HCT116 (cell line): ENCODE measurements around the gene CFL1. TPM values are rescaled to one million over a fixed set of nuclear protein-coding genes. Genes with fewer than 3 reads are reported as not detected.

Experiments used
- ATAC-seq: fragments of 200-7000 bp; cut with Tn5 transposase; 2 replicates; pipeline ENCODE4 v1.9.1; 2020; ENCODE audit warnings: mild to moderate bottlenecking, moderate library complexity
- BruUV-seq: library from RNA; stranded (reverse); fragments of 400-500 nt; replicated peaks from 2 replicates; lab custom pipeline; 2021; lab: Mats Ljungman, UMichigan
- CTCF ChIA-PET: fragments of 300-600 bp; sonication (Branson Sonifier 250); formaldehyde crosslinking; loops from one replicate; lab custom pipeline; 2021; ENCODE audit warnings: antibody characterized with exemption; lab: Charles Lee
- POLR2A ChIA-PET: fragments of 300-600, 350-600 bp; sonication (Branson Sonifier 250); formaldehyde crosslinking; loops from one replicate; lab custom pipeline; 2021; ENCODE audit warnings: antibody characterized with exemption; lab: Charles Lee
- RAD21 ChIA-PET, 2 experiments: fragments of 300-600 bp; sonication (Branson Sonifier 250); formaldehyde crosslinking; loops; one replicate each; lab custom pipeline; 2023; ENCODE audit warnings: low total read pairs in 2 of 2; ENCODE audit not compliant: uncharacterized antibody in 2 of 2, unreplicated experiment in 2 of 2, low non-redundant PET in 1 of 2; lab: Charles Lee
- DNase-seq: peaks from one replicate; pipeline ENCODE4 v3.0.0-alpha.2; 2010; ENCODE audit warnings: low read depth, low spot score
- H2AFZ ChIP-seq: fragments of 200-600 bp; shearing (Covaris generic), sonication (generic); 2 replicates; pipeline ENCODE4 v1.6.1; 2017; ENCODE audit warnings: low read depth, mixed run types, mixed read lengths, antibody characterized with exemption, low read length; ENCODE audit not compliant: poor library complexity, severe bottlenecking
- H3K27ac ChIP-seq: 2 replicates; pipeline ENCODE4 v1.5.1; 2012; ENCODE audit warnings: low read depth, low read length
- H3K27me3 ChIP-seq: fragments of 200-600 bp; sonication (generic); 2 replicates; pipeline ENCODE4 v1.6.1; 2016; ENCODE audit warnings: mixed run types, low read length, mixed read lengths; ENCODE audit not compliant: insufficient read depth
- H3K36me3 ChIP-seq, 2 experiments: fragments of 200-500 bp in 1 of 2; fragments of 200-600 bp in 1 of 2; sonication (Bioruptor generic) in 1 of 2; sonication (generic) in 1 of 2; 2 replicates each; pipeline versions ENCODE4 v1.5.1 to v1.6.1; 2014 to 2016; ENCODE audit warnings: low read length in 2 of 2, inconsistent platforms in 1 of 2, mixed read lengths in 1 of 2, mixed run types in 1 of 2; ENCODE audit not compliant: insufficient read depth in 2 of 2, control insufficient read depth in 1 of 2
- H3K4me1 ChIP-seq, 2 experiments: fragments of 200-600 bp in 1 of 2; sonication (generic) in 1 of 2; 2 replicates each; pipeline versions ENCODE4 v1.5.1 to v1.6.1; 2012 to 2017; ENCODE audit warnings: low read length in 2 of 2, inconsistent platforms in 1 of 2, mild to moderate bottlenecking in 1 of 2, mixed read lengths in 1 of 2, mixed run types in 1 of 2, moderate library complexity in 1 of 2; ENCODE audit not compliant: insufficient read depth in 2 of 2, control insufficient read depth in 1 of 2
- H3K4me2 ChIP-seq: fragments of 200-600 bp; sonication (generic); 2 replicates; pipeline ENCODE4 v1.6.1; 2017; ENCODE audit warnings: mixed run types, low read length, mixed read lengths
- H3K4me3 ChIP-seq, 2 experiments: fragments of 200-600 bp in 1 of 2; sonication (generic) in 1 of 2; replicated peaks in 1 of 2; 2 replicates each; pipeline ENCODE4 v1.5.1; 2011 to 2016; ENCODE audit warnings: low read length in 2 of 2, control low read depth in 1 of 2, low read depth in 1 of 2, mild to moderate bottlenecking in 1 of 2, mixed read lengths in 1 of 2, mixed run types in 1 of 2
- H3K79me2 ChIP-seq: fragments of 200-600 bp; sonication (generic); 2 replicates; pipeline ENCODE4 v1.6.1; 2017; ENCODE audit warnings: mild to moderate bottlenecking, mixed run types, low read length, moderate library complexity, mixed read lengths; ENCODE audit not compliant: insufficient read depth
- H3K9ac ChIP-seq: fragments of 200-600 bp; sonication (generic); 2 replicates; pipeline ENCODE4 v1.6.1; 2016; ENCODE audit warnings: low read length, mixed read lengths
- H3K9me2 ChIP-seq: fragments of 200-600 bp; sonication (generic), shearing (Covaris generic); 2 replicates; pipeline ENCODE4 v1.6.1; 2017; ENCODE audit warnings: mixed run types, mild to moderate bottlenecking, moderate library complexity; ENCODE audit not compliant: insufficient read depth
- H3K9me3 ChIP-seq, 2 experiments: fragments of 200-500 bp in 1 of 2; fragments of 200-600 bp in 1 of 2; sonication (Bioruptor generic) in 1 of 2; sonication (generic) in 1 of 2; 2 replicates each; pipeline ENCODE4 v1.6.1; 2014 to 2017; ENCODE audit warnings: low read length in 2 of 2, mixed read lengths in 2 of 2, inconsistent platforms in 1 of 2, low read depth in 1 of 2, mild to moderate bottlenecking in 1 of 2, mixed run types in 1 of 2, moderate library complexity in 1 of 2; ENCODE audit not compliant: control insufficient read depth in 1 of 2, insufficient read depth in 1 of 2
- H4K20me1 ChIP-seq: fragments of 200-600 bp; sonication (generic), shearing (Covaris generic); 2 replicates; pipeline ENCODE4 v1.6.1; 2017; ENCODE audit warnings: mixed run types, mild to moderate bottlenecking, moderate library complexity; ENCODE audit not compliant: insufficient read depth
- CBX3 ChIP-seq: IDR thresholded peaks from 2 replicates; pipeline ENCODE4 v1.6.1; 2012; ENCODE audit warnings: low read depth
- CEBPB ChIP-seq: IDR thresholded peaks from 2 replicates; pipeline ENCODE4 v1.6.1; 2012; ENCODE audit warnings: low read depth
- EGR1 ChIP-seq: IDR thresholded peaks from 2 replicates; pipeline ENCODE4 v1.6.1; 2012; ENCODE audit warnings: low read depth
- EZH2 ChIP-seq: fragments of 200-600 bp; sonication (generic); IDR thresholded peaks from 2 replicates; pipeline ENCODE4 v1.6.1; 2017; ENCODE audit warnings: antibody characterized with exemption, mixed run types
- EZH2phosphoT487 ChIP-seq: fragments of 200-600 bp; IDR thresholded peaks from 2 replicates; pipeline ENCODE4 v1.6.1; 2018; ENCODE audit warnings: antibody characterized with exemption, borderline replicate concordance
- FOSL1 ChIP-seq: IDR thresholded peaks from 2 replicates; pipeline ENCODE4 v1.6.1; 2012; ENCODE audit warnings: low read depth
- JUND ChIP-seq: IDR thresholded peaks from 2 replicates; pipeline ENCODE4 v1.6.1; 2012
- MAX ChIP-seq: IDR thresholded peaks from 2 replicates; pipeline ENCODE4 v1.6.1; 2012
- POLR2A ChIP-seq: IDR thresholded peaks from 2 replicates; pipeline ENCODE4 v1.7.0; 2011; ENCODE audit warnings: borderline replicate concordance; ENCODE audit not compliant: insufficient read depth, insufficient read length; ENCODE audit errors: extremely low read depth
- RAD21 ChIP-seq: IDR thresholded peaks from 2 replicates; pipeline ENCODE4 v1.6.1; 2012; ENCODE audit warnings: low read depth, mild to moderate bottlenecking
- REST ChIP-seq: IDR thresholded peaks from 2 replicates; pipeline ENCODE4 v1.6.1; 2012; ENCODE audit warnings: low read depth
- SIN3A ChIP-seq: IDR thresholded peaks from 2 replicates; pipeline ENCODE4 v1.6.1; 2012; ENCODE audit warnings: low read depth
- SP1 ChIP-seq: IDR thresholded peaks from 2 replicates; pipeline ENCODE4 v1.6.1; 2012; ENCODE audit warnings: low read depth
- SRF ChIP-seq: IDR thresholded peaks from 2 replicates; pipeline ENCODE4 v1.6.1; 2012; ENCODE audit warnings: low read depth
- TCF7L2 ChIP-seq: IDR thresholded peaks from 2 replicates; pipeline ENCODE4 v1.7.0; 2011; ENCODE audit warnings: borderline replicate concordance, inconsistent platforms; ENCODE audit not compliant: insufficient read depth, insufficient read length; ENCODE audit errors: extremely low read depth
- YY1 ChIP-seq: IDR thresholded peaks from 2 replicates; pipeline ENCODE4 v1.6.1; 2011; ENCODE audit warnings: low read length, low read depth, moderate library complexity, mild to moderate bottlenecking; ENCODE audit not compliant: insufficient replicate concordance; ENCODE audit errors: extremely low read depth
- ZFX ChIP-seq: fragments of 450-650 bp; IDR thresholded peaks from 2 replicates; pipeline ENCODE4 v1.6.1; 2017
- ZNF274 ChIP-seq: fragments of 200-500 bp; sonication (Bioruptor generic); IDR thresholded peaks from 2 replicates; pipeline ENCODE4 v1.6.1; 2014; ENCODE audit warnings: mild to moderate bottlenecking, low read depth, low read length, inconsistent platforms
- intact Hi-C: fragments of 100-400 bp; cut with micrococcal nuclease; formaldehyde crosslinking; loops from 2 replicates; pipeline ENCODE4 v1.10.0; 2022
- total RNA-seq: library from RNA; stranded (reverse); gene quantifications from one replicate; pipeline ENCODE4 v1.2.1, GENCODE V29; 2021; ENCODE audit not compliant: unreplicated experiment
- TF ChIP-seq, protein P1 (sequence below): IDR thresholded peaks from 2 replicates; pipeline ENCODE4 v1.6.1; 2011; ENCODE audit warnings: mild to moderate bottlenecking, low read length, moderate library complexity; ENCODE audit not compliant: insufficient replicate concordance; ENCODE audit errors: extremely low read depth

The CFL1 gene
- total RNA-seq, 1 experiment from 2014 or later = 1,270 TPM

GRCh38 chr11:65843811-65844210 lies 14.2 kb downstream of the CFL1 start:
- Histone ChIP-seq H3K79me2 (no peaks in the 10 kb centered on the region), H3K4me2 (no peak overlapping the region), H3K9me3 (no peaks in the 10 kb centered on the region), H3K27ac (no peak overlapping the region), H3K36me3 (no peaks in the 10 kb centered on the region), H4K20me1 (no peaks in the 10 kb centered on the region), H3K9me2 (no peaks in the 10 kb centered on the region), H3K4me1 (no peaks in the 10 kb centered on the region), H3K9ac (no peak overlapping the region), H3K27me3 (no peaks in the 10 kb centered on the region), H3K4me3 (no peak overlapping the region), H2AFZ (no peak overlapping the region)
- TF ChIP-seq POLR2A (no peak), JUND (no peak), TCF7L2 (no peak), CEBPB (no peak), SIN3A (no peak), EZH2 (no peak), YY1 (no peak), EZH2phosphoT487 (no peak), ZFX (no peak), MAX (no peak), SRF (no peak), EGR1 (no peak), REST (no peak), CBX3 (no peak), RAD21 (no peak), FOSL1 (no peak), ZNF274 (no peak), SP1 (no peak)
- TF ChIP-seq, protein P1, sequence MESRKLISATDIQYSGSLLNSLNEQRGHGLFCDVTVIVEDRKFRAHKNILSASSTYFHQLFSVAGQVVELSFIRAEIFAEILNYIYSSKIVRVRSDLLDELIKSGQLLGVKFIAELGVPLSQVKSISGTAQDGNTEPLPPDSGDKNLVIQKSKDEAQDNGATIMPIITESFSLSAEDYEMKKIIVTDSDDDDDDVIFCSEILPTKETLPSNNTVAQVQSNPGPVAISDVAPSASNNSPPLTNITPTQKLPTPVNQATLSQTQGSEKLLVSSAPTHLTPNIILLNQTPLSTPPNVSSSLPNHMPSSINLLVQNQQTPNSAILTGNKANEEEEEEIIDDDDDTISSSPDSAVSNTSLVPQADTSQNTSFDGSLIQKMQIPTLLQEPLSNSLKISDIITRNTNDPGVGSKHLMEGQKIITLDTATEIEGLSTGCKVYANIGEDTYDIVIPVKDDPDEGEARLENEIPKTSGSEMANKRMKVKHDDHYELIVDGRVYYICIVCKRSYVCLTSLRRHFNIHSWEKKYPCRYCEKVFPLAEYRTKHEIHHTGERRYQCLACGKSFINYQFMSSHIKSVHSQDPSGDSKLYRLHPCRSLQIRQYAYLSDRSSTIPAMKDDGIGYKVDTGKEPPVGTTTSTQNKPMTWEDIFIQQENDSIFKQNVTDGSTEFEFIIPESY = no peak
- intact Hi-C loops = no loop called here
- no TSS peak for BruUV-seq
- RAD21 ChIA-PET = no interaction called here
- CTCF ChIA-PET = interaction anchor here (0.7 to 1.5 kb wide), 3 partner anchors 16 to 64 kb away, joined by 3 to 6 read pairs (median 5); no protein-coding TSS in a partner anchor
- POLR2A ChIA-PET = interaction anchor here (0.5 kb wide), 1 partner anchor 132 kb away, joined by 3 read pairs; no protein-coding TSS in a partner anchor
- DNase-seq = no peak
- no peak for ATAC-seq
